Hematopoietic multipotent progenitor cell treated with erythropoietin and hydrocortisone succinate and interleukin-3 and kit ligand, for 6 days (in vitro differentiated cells): Measurements from ENCODE around the gene C10orf90.
"Not testable (repeated sequence)": the region's sequence is repeated elsewhere in the genome, so short reads cannot be mapped to it uniquely, and the experiment has no call there.

Experiments used
- DNase-seq: peaks from one replicate; pipeline ENCODE4 v3.0.0-alpha.2; 2015

Gene C10orf90

DNA sequence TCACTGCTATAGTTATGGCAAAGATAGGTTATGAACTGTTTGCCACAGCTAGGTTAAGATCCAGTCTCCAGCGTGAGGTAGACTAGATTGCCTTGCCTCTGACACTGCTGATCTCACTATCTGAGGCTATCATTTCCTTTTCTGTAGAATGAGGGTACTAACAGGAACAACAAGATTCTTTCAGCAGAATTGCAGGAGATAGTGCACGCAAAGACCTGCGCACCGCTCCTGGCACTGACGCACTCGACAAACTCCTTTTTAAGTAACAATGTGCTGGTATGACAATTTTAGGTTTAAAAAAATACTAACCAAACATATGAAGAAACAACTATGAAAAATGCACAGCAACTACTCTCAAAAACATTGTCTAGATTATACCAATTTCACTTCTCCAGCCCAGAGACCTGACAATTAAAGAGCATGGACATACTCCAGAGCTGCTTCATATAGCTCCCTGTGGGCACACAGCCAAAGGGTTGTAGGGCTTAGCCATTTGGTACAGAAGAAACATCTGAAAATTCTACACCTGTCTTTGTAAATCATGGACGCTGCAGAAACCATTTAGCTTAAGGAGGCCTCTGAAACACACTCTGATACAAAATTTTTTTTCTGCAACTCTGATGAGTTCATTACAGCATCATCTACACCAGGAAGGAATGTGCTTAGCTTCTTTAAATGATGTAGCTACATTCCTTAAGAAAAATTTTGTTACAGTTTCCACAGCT lies 290.0 kb downstream of the C10orf90 start:
- DNase-seq, result no peak

GRCh38 chr10:126379166-126379565 lies 291.3 kb downstream of the C10orf90 start:
- DNase-seq, result not testable (repeated sequence)

- DNase-seq, result no peak
Observed at GRCh38 chr10:126376956-126377355, 293.5 kb downstream of the C10orf90 start.

DNA sequence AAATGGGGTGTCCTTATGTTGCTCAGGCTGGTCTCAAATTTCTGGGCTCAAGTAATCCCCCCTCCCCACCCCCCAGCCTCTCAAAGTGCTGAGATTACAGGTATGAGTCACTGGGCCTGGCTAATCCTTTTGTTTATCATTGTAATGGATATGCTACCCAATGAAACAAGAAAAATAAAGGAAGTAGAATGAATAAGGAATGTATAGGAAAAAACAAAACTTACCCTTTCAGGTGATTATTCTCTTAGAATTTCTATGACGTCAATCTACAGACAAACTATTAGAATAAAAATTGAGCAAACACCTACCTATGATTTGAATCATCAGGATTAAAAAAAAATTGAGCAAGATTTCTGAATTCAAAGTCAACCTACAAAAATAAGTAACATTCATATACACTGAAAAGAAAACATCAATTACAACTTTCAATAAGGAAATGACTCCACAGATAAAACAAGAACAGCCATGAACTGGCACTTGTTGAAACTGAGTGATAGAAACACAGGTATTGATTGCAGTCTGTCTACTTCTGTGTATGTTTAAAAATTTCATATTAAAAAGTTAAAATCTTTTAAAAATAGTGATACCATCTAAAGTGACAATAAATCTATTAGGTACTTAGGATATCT lies 294.5 kb downstream of the C10orf90 start:
- no peak for DNase-seq

GRCh38 chr10:126375299-126375698 lies 295.2 kb downstream of the C10orf90 start:
- no peak for DNase-seq
